GM18868 (cell line): ENCODE data around the gene PLK3.
"Not testable (repeated sequence)": the region's sequence is repeated elsewhere in the genome, so short reads cannot be mapped to it uniquely, and the experiment has no call there.

Source experiments
- ATAC-seq: cut with Tn5 transposase; IDR thresholded peaks from one replicate; pipeline ENCODE4 v1.9.1; 2021; ENCODE audit warnings: mild to moderate bottlenecking, moderate library complexity; ENCODE audit not compliant: unreplicated experiment

PLK3 gene

GRCh38 chr1:44826375-44827196 is 26.4 kb downstream of the PLK3 start:
- no peak for ATAC-seq

- no peak for ATAC-seq
Measured at GRCh38 chr1:44827197-44828002, 27.2 kb downstream of the PLK3 start.

GRCh38 chr1:44828003-44828651 is 27.9 kb downstream of the PLK3 start:
- ATAC-seq = no peak

GRCh38 chr1:44828841-44829440 is 28.8 kb downstream of the PLK3 start:
- no peak for ATAC-seq

GRCh38 chr1:44829506-44830384 is 29.6 kb downstream of the PLK3 start:
- no peak for ATAC-seq

GRCh38 chr1:44830900-44831304 is 30.7 kb downstream of the PLK3 start:
- ATAC-seq = no peak

GRCh38 chr1:44831516-44831915 is 31.3 kb downstream of the PLK3 start:
- no peak for ATAC-seq

- no peak for ATAC-seq
Measured at GRCh38 chr1:44832056-44832705, 32.0 kb downstream of the PLK3 start.

- ATAC-seq = no peak
Measured at GRCh38 chr1:44834328-44834727, 34.2 kb downstream of the PLK3 start.

GRCh38 chr1:44835738-44836675 is 35.8 kb downstream of the PLK3 start:
- peak; percentile 78 for ATAC-seq

- not testable (repeated sequence) for ATAC-seq
Measured at GRCh38 chr1:44838294-44838693, 38.1 kb downstream of the PLK3 start.

GRCh38 chr1:44839576-44839975 is 39.4 kb downstream of the PLK3 start:
- no peak for ATAC-seq

- no peak for ATAC-seq
Measured at GRCh38 chr1:44842486-44842861, 42.3 kb downstream of the PLK3 start.

- ATAC-seq = peak; percentile 42
Measured at GRCh38 chr1:44842862-44843655, 42.9 kb downstream of the PLK3 start, which contains the start of gene PTCH2. Gene PTCH2 (minus strand): TSS chr1:44843253. CDS start chr1:44842932, 321 bp downstream.

GRCh38 chr1:44846985-44847384 is 46.8 kb downstream of the PLK3 start:
- ATAC-seq = no peak

- no peak for ATAC-seq
Measured at GRCh38 chr1:44847845-44848244, 47.7 kb downstream of the PLK3 start.

GRCh38 chr1:44848456-44849181 is 48.4 kb downstream of the PLK3 start:
- ATAC-seq = no peak
